Activated naive CD8-positive, alpha-beta T cell (primary cell): ENCODE results near the gene ZNF609.
"Not testable (repeated sequence)": the region's sequence is repeated elsewhere in the genome, so short reads cannot be mapped to it uniquely, and the experiment has no call there.

Experiments
- H3K27ac Mint-ChIP-seq: one replicate; pipeline ENCODE4 v1.8.0; 2021; ENCODE audit warnings: mixed read lengths
- H3K27me3 Mint-ChIP-seq: one replicate; pipeline ENCODE4 v1.8.0; 2021; ENCODE audit warnings: mixed read lengths
- H3K36me3 Mint-ChIP-seq: one replicate; pipeline ENCODE4 v1.8.0; 2021; ENCODE audit warnings: mixed read lengths
- H3K4me1 Mint-ChIP-seq: one replicate; pipeline ENCODE4 v1.8.0; 2021; ENCODE audit warnings: low read depth, mixed read lengths
- H3K4me3 Mint-ChIP-seq: one replicate; pipeline ENCODE4 v1.8.0; 2021; ENCODE audit warnings: mild to moderate bottlenecking, mixed read lengths
- H3K9me3 Mint-ChIP-seq: one replicate; pipeline ENCODE4 v1.8.0; 2021; ENCODE audit warnings: low read depth, mixed read lengths

ZNF609 gene

GRCh38 chr15:64474846-64475245 lies 14.5 kb downstream of the ZNF609 start:
- Mint-ChIP-seq H3K27ac (peak overlapping the region; percentile 37), H3K4me1 (peaks cover 45% of the 10 kb centered on the region)

GRCh38 chr15:64476550-64476949 lies 16.2 kb downstream of the ZNF609 start:
- no peak overlapping the region for H3K4me3 Mint-ChIP-seq
- H3K36me3 Mint-ChIP-seq = peaks cover 4% of the 10 kb centered on the region
- no peaks in the 10 kb centered on the region for H3K27me3 Mint-ChIP-seq
- no peaks in the 10 kb centered on the region for H3K9me3 Mint-ChIP-seq
- peaks cover 47% of the 10 kb centered on the region for H3K4me1 Mint-ChIP-seq
- peak overlapping the region; percentile 72 for H3K27ac Mint-ChIP-seq

More at GRCh38 chr15:64474846-64475245, 14.5 kb downstream of the ZNF609 start:
- Mint-ChIP-seq H3K9me3 (no peaks in the 10 kb centered on the region), H3K4me3 (no peak overlapping the region), H3K36me3 (peaks cover 4% of the 10 kb centered on the region), H3K27me3 (no peaks in the 10 kb centered on the region)

- H3K4me3 Mint-ChIP-seq = no peak overlapping the region
- H3K27me3 Mint-ChIP-seq = no peaks in the 10 kb centered on the region
- H3K4me1 Mint-ChIP-seq = peaks cover 48% of the 10 kb centered on the region
- H3K36me3 Mint-ChIP-seq = peaks cover 6% of the 10 kb centered on the region
- H3K27ac Mint-ChIP-seq = peak overlapping the region; percentile 14
- no peaks in the 10 kb centered on the region for H3K9me3 Mint-ChIP-seq
Measured at GRCh38 chr15:64478863-64479262, 18.5 kb downstream of the ZNF609 start.

- peaks cover 43% of the 10 kb centered on the region for H3K4me1 Mint-ChIP-seq
- no peaks in the 10 kb centered on the region for H3K9me3 Mint-ChIP-seq
- H3K27me3 Mint-ChIP-seq = no peaks in the 10 kb centered on the region
- H3K4me3 Mint-ChIP-seq = no peak overlapping the region
- H3K27ac Mint-ChIP-seq = no peak overlapping the region
- peaks cover 10% of the 10 kb centered on the region for H3K36me3 Mint-ChIP-seq
Measured at GRCh38 chr15:64480891-64481290, 20.5 kb downstream of the ZNF609 start.

GRCh38 chr15:64483749-64484148 lies 23.4 kb downstream of the ZNF609 start:
- Mint-ChIP-seq H3K27ac (peak overlapping the region; percentile 35), H3K36me3 (peaks cover 13% of the 10 kb centered on the region), H3K4me1 (peaks cover 34% of the 10 kb centered on the region), H3K27me3 (no peaks in the 10 kb centered on the region), H3K9me3 (no peaks in the 10 kb centered on the region), H3K4me3 (no peak overlapping the region)

- Mint-ChIP-seq H3K27me3 (no peaks in the 10 kb centered on the region), H3K9me3 (no peaks in the 10 kb centered on the region), H3K36me3 (peaks cover 15% of the 10 kb centered on the region), H3K4me1 (peaks cover 34% of the 10 kb centered on the region), H3K4me3 (no peak overlapping the region), H3K27ac (no peak overlapping the region)
Measured at GRCh38 chr15:64485796-64486195, 25.4 kb downstream of the ZNF609 start.

GRCh38 chr15:64490598-64491259 lies 30.4 kb downstream of the ZNF609 start:
- Mint-ChIP-seq H3K4me1 (peaks cover 54% of the 10 kb centered on the region), H3K27me3 (no peaks in the 10 kb centered on the region), H3K4me3 (no peak overlapping the region), H3K9me3 (no peaks in the 10 kb centered on the region), H3K27ac (peak overlapping the region; percentile 46), H3K36me3 (peaks cover 12% of the 10 kb centered on the region)

GRCh38 chr15:64493641-64494040 lies 33.3 kb downstream of the ZNF609 start:
- Mint-ChIP-seq H3K9me3 (no peaks in the 10 kb centered on the region), H3K27me3 (no peaks in the 10 kb centered on the region), H3K27ac (no peak overlapping the region), H3K4me3 (no peak overlapping the region), H3K36me3 (peaks cover 15% of the 10 kb centered on the region), H3K4me1 (peaks cover 66% of the 10 kb centered on the region)

GRCh38 chr15:64495968-64496367 lies 35.6 kb downstream of the ZNF609 start:
- not testable (repeated sequence) for H3K27me3 Mint-ChIP-seq, H3K4me3 Mint-ChIP-seq, H3K9me3 Mint-ChIP-seq
- Mint-ChIP-seq H3K4me1 (peaks cover 80% of the 10 kb centered on the region), H3K27ac (peak overlapping the region; percentile 37), H3K36me3 (peaks cover 25% of the 10 kb centered on the region)

- H3K27me3 Mint-ChIP-seq = no peaks in the 10 kb centered on the region
- H3K4me1 Mint-ChIP-seq = peaks cover 92% of the 10 kb centered on the region
- H3K27ac Mint-ChIP-seq = peak overlapping the region; percentile 82
- peaks cover 22% of the 10 kb centered on the region for H3K36me3 Mint-ChIP-seq
- H3K9me3 Mint-ChIP-seq = no peaks in the 10 kb centered on the region
- H3K4me3 Mint-ChIP-seq = no peak overlapping the region
Measured at GRCh38 chr15:64500695-64501395, 40.5 kb downstream of the ZNF609 start.

- no peak overlapping the region for H3K4me3 Mint-ChIP-seq
- peaks cover 87% of the 10 kb centered on the region for H3K4me1 Mint-ChIP-seq
- H3K36me3 Mint-ChIP-seq = peaks cover 19% of the 10 kb centered on the region
- no peaks in the 10 kb centered on the region for H3K27me3 Mint-ChIP-seq
- peak overlapping the region; percentile 82 for H3K27ac Mint-ChIP-seq
- no peaks in the 10 kb centered on the region for H3K9me3 Mint-ChIP-seq
Measured at GRCh38 chr15:64501396-64501715, 41.0 kb downstream of the ZNF609 start.

- no peaks in the 10 kb centered on the region for H3K27me3 Mint-ChIP-seq
- H3K4me1 Mint-ChIP-seq = peaks cover 85% of the 10 kb centered on the region
- no peaks in the 10 kb centered on the region for H3K9me3 Mint-ChIP-seq
- peaks cover 20% of the 10 kb centered on the region for H3K36me3 Mint-ChIP-seq
- H3K4me3 Mint-ChIP-seq = peak overlapping the region; percentile 36
- peak overlapping the region; percentile 82 for H3K27ac Mint-ChIP-seq
Measured at GRCh38 chr15:64502151-64502550, 41.8 kb downstream of the ZNF609 start.

- H3K9me3 Mint-ChIP-seq = no peaks in the 10 kb centered on the region
- peak overlapping the region; percentile 82 for H3K27ac Mint-ChIP-seq
- peaks cover 18% of the 10 kb centered on the region for H3K36me3 Mint-ChIP-seq
- H3K27me3 Mint-ChIP-seq = no peaks in the 10 kb centered on the region
- H3K4me1 Mint-ChIP-seq = peaks cover 86% of the 10 kb centered on the region
- H3K4me3 Mint-ChIP-seq = peak overlapping the region; percentile 36
Measured at GRCh38 chr15:64502551-64502950, 42.2 kb downstream of the ZNF609 start.

- H3K27me3 Mint-ChIP-seq = no peaks in the 10 kb centered on the region
- H3K4me1 Mint-ChIP-seq = peaks cover 89% of the 10 kb centered on the region
- no peaks in the 10 kb centered on the region for H3K9me3 Mint-ChIP-seq
Measured at GRCh38 chr15:64503197-64503596, 42.8 kb downstream of the ZNF609 start.

GRCh38 chr15:64503640-64504039 lies 43.3 kb downstream of the ZNF609 start:
- H3K27ac Mint-ChIP-seq = peak overlapping the region; percentile 82
- no peaks in the 10 kb centered on the region for H3K27me3 Mint-ChIP-seq
- H3K4me1 Mint-ChIP-seq = peaks cover 88% of the 10 kb centered on the region
- H3K9me3 Mint-ChIP-seq = no peaks in the 10 kb centered on the region
- H3K4me3 Mint-ChIP-seq = peak overlapping the region; percentile 36
- peaks cover 18% of the 10 kb centered on the region for H3K36me3 Mint-ChIP-seq

More at GRCh38 chr15:64503197-64503596, 42.8 kb downstream of the ZNF609 start:
- Mint-ChIP-seq H3K4me3 (peak overlapping the region; percentile 36), H3K27ac (peak overlapping the region; percentile 82), H3K36me3 (peaks cover 18% of the 10 kb centered on the region)
